Pulmonary artery endothelial cell (primary cell): ENCODE measurements around the gene ATN1. TPM values are rescaled to one million over a fixed set of nuclear protein-coding genes. Genes with fewer than 3 reads are reported as not detected.
A peak's percentile ranks its signal among the peaks of the same experiment; 100 is the strongest.
"Not testable (repeated sequence)": the region's sequence is repeated elsewhere in the genome, so short reads cannot be mapped to it uniquely, and the experiment has no call there.

ENCODE experiments used
- DNase-seq: peaks from one replicate; pipeline ENCODE4 v3.0.0-alpha.2; 2011; ENCODE audit warnings: low read depth, low spot score
- total RNA-seq: library from RNA; depleted of rRNA; stranded (reverse); fragments of >200 nt; gene quantifications from 2 replicates; pipeline ENCODE4 v1.2.3, GENCODE V29; 2014

Gene ATN1
- total RNA-seq, 1 donor from 2014 or later = 6.7 TPM

- DNase-seq = no peak
Measured at GRCh38 chr12:6903722-6904121, 24.0 kb upstream of the ATN1 start.

- peak; percentile 86 for DNase-seq
Measured at GRCh38 chr12:6904280-6905276, 23.2 kb upstream of the ATN1 start, which contains the start of gene LRRC23. TSS of gene LRRC23 (plus strand) at chr12:6904822. CDS start at chr12:6905634, 812 bp downstream.

- DNase-seq = no peak
Measured at GRCh38 chr12:6905414-6906040, 22.2 kb upstream of the ATN1 start.

- DNase-seq = not testable (repeated sequence)
Measured at GRCh38 chr12:6908141-6908540, 19.6 kb upstream of the ATN1 start.

GRCh38 chr12:6909421-6910145, 18.2 kb upstream of the ATN1 start:
- no peak for DNase-seq

GRCh38 chr12:6912164-6912935, 15.4 kb upstream of the ATN1 start:
- no peak for DNase-seq

- DNase-seq = no peak
Measured at GRCh38 chr12:6914246-6914946, 13.4 kb upstream of the ATN1 start, which contains the start of gene ENO2. TSS of gene ENO2 (plus strand) at chr12:6914580. CDS start at chr12:6915833, 1,253 bp downstream.

- no peak for DNase-seq
Measured at GRCh38 chr12:6914947-6915788, 12.6 kb upstream of the ATN1 start.

- no peak for DNase-seq
Measured at GRCh38 chr12:6915789-6916285, 11.9 kb upstream of the ATN1 start.

GRCh38 chr12:6916426-6917200, 11.1 kb upstream of the ATN1 start:
- no peak for DNase-seq

- DNase-seq = no peak
Measured at GRCh38 chr12:6917491-6918231, 10.1 kb upstream of the ATN1 start.

- no peak for DNase-seq
Measured at GRCh38 chr12:6919588-6919987, 8.2 kb upstream of the ATN1 start.

- no peak for DNase-seq
Measured at GRCh38 chr12:6921539-6921938, 6.2 kb upstream of the ATN1 start.

- DNase-seq = no peak
Measured at GRCh38 chr12:6921996-6922946, 5.5 kb upstream of the ATN1 start.

- no peak for DNase-seq
Measured at GRCh38 chr12:6923003-6923732, 4.6 kb upstream of the ATN1 start.

GRCh38 chr12:6923851-6924250, 3.9 kb upstream of the ATN1 start:
- DNase-seq = no peak
